HepG2 (cell line): ENCODE results near the gene PHOSPHO2. TPM values are rescaled to one million over a fixed set of nuclear protein-coding genes. Genes with fewer than 3 reads are reported as not detected.

Source experiments
- GPN1 ChIP-seq: sonication (generic); formaldehyde crosslinking; IDR thresholded peaks from 2 replicates; pipeline ENCODE4 v1.5.1; 2020; ENCODE audit warnings: missing genetic modification reagents, borderline replicate concordance
- NAIF1 ChIP-seq: sonication (generic); formaldehyde crosslinking; IDR thresholded peaks from 2 replicates; pipeline ENCODE4 v1.5.0; 2020; ENCODE audit warnings: mild to moderate bottlenecking, missing genetic modification reagents, borderline replicate concordance
- TBP ChIP-seq: sonication (generic); formaldehyde crosslinking; IDR thresholded peaks from 2 replicates; pipeline ENCODE4 v1.5.0; 2020; ENCODE audit warnings: missing genetic modification reagents
- TEAD2 ChIP-seq: sonication (generic); formaldehyde crosslinking; IDR thresholded peaks from 2 replicates; pipeline ENCODE4 v1.9.0; 2021; ENCODE audit warnings: missing genetic modification reagents
- ZFY ChIP-seq: sonication (generic); formaldehyde crosslinking; IDR thresholded peaks from 2 replicates; pipeline ENCODE4 v1.4.0; 2020; ENCODE audit warnings: missing genetic modification reagents
- ZNF546 ChIP-seq: sonication (generic); formaldehyde crosslinking; conservative IDR thresholded peaks from 2 replicates; pipeline ENCODE4 v1.8.1; 2023; ENCODE audit warnings: mild to moderate bottlenecking, missing genetic modification reagents
- ZNF747 ChIP-seq: sonication (generic); formaldehyde crosslinking; IDR thresholded peaks from 2 replicates; pipeline ENCODE4 v1.8.1; 2023; ENCODE audit warnings: missing genetic modification reagents, mild to moderate bottlenecking, borderline replicate concordance
- ZNF776 ChIP-seq: sonication (generic); formaldehyde crosslinking; IDR thresholded peaks from 2 replicates; pipeline ENCODE4 v1.4.0; 2020; ENCODE audit warnings: mild to moderate bottlenecking, missing genetic modification reagents
- ZSCAN29 ChIP-seq: sonication (generic); formaldehyde crosslinking; conservative IDR thresholded peaks from 2 replicates; pipeline ENCODE4 v1.4.0; 2020; ENCODE audit warnings: mild to moderate bottlenecking, missing genetic modification reagents
- polyA plus RNA-seq, 8 experiments: library from polyadenylated mRNA; depleted of rRNA in 3 of 8; stranded (reverse) in 7 of 8; unstranded in 1 of 8; fragments of >200 nt; fragmentation: Illumina TruSeq in 4 of 8; extraction: Trizol in 4 of 8; gene quantifications; 2 replicates each; pipeline versions ENCODE4 v1.2.1 to v1.2.3, GENCODE V29; 2011 to 2016; ENCODE audit warnings: low read depth in 4 of 8, missing spikeins in 1 of 8, mixed read lengths in 1 of 8; ENCODE audit not compliant: insufficient read depth in 1 of 8
- total RNA-seq, 5 experiments: library from RNA; depleted of rRNA; stranded (reverse); fragments of >200 nt; fragmentation: Illumina TruSeq; extraction: Trizol; gene quantifications; 2 replicates each; pipeline ENCODE4 v1.2.3, GENCODE V29; 2016; ENCODE audit warnings: low read depth in 1 of 5
- TF ChIP-seq, protein P1 (sequence below): sonication (generic); formaldehyde crosslinking; IDR thresholded peaks from 2 replicates; pipeline ENCODE4 v1.9.0; 2022; ENCODE audit warnings: low read depth, missing genetic modification reagents
- TF ChIP-seq, protein P2 (sequence below): sonication (generic); formaldehyde crosslinking; IDR thresholded peaks from 2 replicates; pipeline ENCODE4 v1.8.0; 2022; ENCODE audit warnings: missing genetic modification reagents, mild to moderate bottlenecking, moderate library complexity, borderline replicate concordance
- TF ChIP-seq, protein P3 (sequence below): sonication (generic); formaldehyde crosslinking; IDR thresholded peaks from 2 replicates; pipeline ENCODE4 v1.8.1; 2023; ENCODE audit warnings: mild to moderate bottlenecking, moderate library complexity, missing genetic modification reagents
- TF ChIP-seq, protein P4 (sequence below): sonication (generic); formaldehyde crosslinking; IDR thresholded peaks from 2 replicates; pipeline ENCODE4 v1.4.0; 2020; ENCODE audit warnings: missing genetic modification reagents, borderline replicate concordance
- TF ChIP-seq, protein P5 (sequence below): sonication (generic); formaldehyde crosslinking; IDR thresholded peaks from 2 replicates; pipeline ENCODE4 v1.4.0; 2020; ENCODE audit warnings: missing genetic modification reagents
- TF ChIP-seq, protein P6 (sequence below): IDR thresholded peaks from 2 replicates; pipeline ENCODE4 v1.6.1; 2016; ENCODE audit warnings: mild to moderate bottlenecking

Gene PHOSPHO2
- total and polyA plus RNA-seq, 2 of the 13 experiments (the other 11 are each of a cell fraction or from before 2014, with no cell fraction given) = 6.1 to 11.4 TPM

DNA sequence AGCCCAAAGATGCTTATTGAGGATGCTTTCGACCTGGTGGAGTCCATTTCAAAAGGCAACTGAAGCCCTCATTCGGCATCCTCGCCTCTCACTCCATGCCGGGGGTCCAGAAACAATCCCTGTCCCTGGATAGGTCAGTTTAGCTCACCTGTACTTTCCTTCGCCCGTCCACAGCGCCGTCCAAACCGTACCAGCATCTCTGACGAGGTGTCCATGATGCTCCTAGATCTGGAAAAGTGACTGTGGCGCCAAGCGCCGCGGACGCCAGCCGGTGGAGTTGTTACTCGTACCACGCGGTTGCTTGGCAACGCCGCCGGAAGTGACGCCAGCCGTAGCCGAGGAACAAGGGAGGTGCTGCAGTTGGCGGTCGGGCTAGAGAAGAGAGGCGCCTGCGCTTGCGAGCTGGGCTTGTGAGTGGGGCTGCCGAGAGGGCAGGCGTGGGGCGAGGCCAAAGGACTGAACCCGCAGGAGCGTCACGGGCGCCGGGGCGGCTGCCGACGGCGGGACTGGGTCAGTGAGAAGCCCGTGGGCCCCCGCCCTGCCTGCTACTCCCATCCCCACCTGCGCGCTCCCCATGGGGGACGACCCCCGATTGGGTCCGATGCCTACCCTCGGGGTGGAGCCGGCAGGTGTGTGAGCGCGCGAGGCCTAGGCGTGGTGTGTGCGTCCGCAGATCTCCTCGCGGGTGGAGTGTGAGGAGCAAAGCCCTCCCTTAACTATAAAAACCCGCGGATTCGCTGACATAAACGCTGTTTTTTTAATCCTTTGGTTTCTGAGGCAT is at the start of gene PHOSPHO2, which contains the start of gene CFAP210 (continued):
- TF ChIP-seq, protein P1, sequence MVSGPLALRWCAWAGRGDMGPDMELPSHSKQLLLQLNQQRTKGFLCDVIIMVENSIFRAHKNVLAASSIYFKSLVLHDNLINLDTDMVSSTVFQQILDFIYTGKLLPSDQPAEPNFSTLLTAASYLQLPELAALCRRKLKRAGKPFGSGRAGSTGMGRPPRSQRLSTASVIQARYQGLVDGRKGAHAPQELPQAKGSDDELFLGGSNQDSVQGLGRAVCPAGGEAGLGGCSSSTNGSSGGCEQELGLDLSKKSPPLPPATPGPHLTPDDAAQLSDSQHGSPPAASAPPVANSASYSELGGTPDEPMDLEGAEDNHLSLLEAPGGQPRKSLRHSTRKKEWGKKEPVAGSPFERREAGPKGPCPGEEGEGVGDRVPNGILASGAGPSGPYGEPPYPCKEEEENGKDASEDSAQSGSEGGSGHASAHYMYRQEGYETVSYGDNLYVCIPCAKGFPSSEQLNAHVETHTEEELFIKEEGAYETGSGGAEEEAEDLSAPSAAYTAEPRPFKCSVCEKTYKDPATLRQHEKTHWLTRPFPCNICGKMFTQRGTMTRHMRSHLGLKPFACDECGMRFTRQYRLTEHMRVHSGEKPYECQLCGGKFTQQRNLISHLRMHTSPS (CRISPR knock-in tag) = peak; percentile 52; the same call in 1 of the 2 replicates
- peak; percentile 88; the same call in 1 of the 2 replicates for TF ChIP-seq ZNF776 (CRISPR knock-in tag)
- TF ChIP-seq, protein P2, sequence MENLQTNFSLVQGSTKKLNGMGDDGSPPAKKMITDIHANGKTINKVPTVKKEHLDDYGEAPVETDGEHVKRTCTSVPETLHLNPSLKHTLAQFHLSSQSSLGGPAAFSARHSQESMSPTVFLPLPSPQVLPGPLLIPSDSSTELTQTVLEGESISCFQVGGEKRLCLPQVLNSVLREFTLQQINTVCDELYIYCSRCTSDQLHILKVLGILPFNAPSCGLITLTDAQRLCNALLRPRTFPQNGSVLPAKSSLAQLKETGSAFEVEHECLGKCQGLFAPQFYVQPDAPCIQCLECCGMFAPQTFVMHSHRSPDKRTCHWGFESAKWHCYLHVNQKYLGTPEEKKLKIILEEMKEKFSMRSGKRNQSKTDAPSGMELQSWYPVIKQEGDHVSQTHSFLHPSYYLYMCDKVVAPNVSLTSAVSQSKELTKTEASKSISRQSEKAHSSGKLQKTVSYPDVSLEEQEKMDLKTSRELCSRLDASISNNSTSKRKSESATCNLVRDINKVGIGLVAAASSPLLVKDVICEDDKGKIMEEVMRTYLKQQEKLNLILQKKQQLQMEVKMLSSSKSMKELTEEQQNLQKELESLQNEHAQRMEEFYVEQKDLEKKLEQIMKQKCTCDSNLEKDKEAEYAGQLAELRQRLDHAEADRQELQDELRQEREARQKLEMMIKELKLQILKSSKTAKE (CRISPR knock-in tag) = no peak
- peak; percentile 90; the same call in 1 of the 2 replicates for TF ChIP-seq NAIF1
- 0 out of 2 replicates have a peak, but pooled peaks have one; percentile 20 for TF ChIP-seq TEAD2 (CRISPR knock-in tag)
- TF ChIP-seq, protein P3, sequence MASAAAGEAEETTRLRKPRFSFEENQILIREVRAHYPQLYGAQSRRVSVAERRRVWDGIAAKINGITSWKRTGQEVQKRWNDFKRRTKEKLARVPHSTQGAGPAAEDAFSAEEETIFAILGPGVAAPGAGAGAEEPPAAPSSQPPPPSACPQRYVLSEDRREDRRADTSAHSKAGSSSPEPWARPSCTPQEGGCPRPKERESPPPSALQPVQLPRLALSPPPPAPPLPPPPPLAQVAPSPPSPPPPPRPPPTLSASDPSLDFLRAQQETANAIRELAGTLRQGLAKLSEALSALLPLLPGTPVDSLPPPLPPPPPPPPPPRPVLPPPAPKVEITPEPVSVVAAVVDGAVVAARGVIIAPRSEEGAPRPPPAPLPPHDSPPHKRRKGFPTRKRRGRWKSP (CRISPR knock-in tag) = peak; percentile 87; the same call in 1 of the 2 replicates
- TF ChIP-seq ZFY (CRISPR knock-in tag) = peak; percentile 96
- peak; percentile 84; the same call in 1 of the 2 replicates for TF ChIP-seq ZNF747 (CRISPR knock-in tag)
- TF ChIP-seq GPN1 (CRISPR knock-in tag) = no peak
- TF ChIP-seq ZNF546 (CRISPR knock-in tag) = peak; percentile 80; the same call in 1 of the 2 replicates
- TF ChIP-seq, protein P4, sequence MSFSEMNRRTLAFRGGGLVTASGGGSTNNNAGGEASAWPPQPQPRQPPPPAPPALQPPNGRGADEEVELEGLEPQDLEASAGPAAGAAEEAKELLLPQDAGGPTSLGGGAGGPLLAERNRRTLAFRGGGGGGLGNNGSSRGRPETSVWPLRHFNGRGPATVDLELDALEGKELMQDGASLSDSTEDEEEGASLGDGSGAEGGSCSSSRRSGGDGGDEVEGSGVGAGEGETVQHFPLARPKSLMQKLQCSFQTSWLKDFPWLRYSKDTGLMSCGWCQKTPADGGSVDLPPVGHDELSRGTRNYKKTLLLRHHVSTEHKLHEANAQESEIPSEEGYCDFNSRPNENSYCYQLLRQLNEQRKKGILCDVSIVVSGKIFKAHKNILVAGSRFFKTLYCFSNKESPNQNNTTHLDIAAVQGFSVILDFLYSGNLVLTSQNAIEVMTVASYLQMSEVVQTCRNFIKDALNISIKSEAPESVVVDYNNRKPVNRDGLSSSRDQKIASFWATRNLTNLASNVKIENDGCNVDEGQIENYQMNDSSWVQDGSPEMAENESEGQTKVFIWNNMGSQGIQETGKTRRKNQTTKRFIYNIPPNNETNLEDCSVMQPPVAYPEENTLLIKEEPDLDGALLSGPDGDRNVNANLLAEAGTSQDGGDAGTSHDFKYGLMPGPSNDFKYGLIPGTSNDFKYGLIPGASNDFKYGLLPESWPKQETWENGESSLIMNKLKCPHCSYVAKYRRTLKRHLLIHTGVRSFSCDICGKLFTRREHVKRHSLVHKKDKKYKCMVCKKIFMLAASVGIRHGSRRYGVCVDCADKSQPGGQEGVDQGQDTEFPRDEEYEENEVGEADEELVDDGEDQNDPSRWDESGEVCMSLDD (CRISPR knock-in tag) = peak; percentile 61
- TF ChIP-seq TBP (CRISPR knock-in tag) = peak; percentile 83; the same call in 1 of the 2 replicates
- TF ChIP-seq, protein P5, sequence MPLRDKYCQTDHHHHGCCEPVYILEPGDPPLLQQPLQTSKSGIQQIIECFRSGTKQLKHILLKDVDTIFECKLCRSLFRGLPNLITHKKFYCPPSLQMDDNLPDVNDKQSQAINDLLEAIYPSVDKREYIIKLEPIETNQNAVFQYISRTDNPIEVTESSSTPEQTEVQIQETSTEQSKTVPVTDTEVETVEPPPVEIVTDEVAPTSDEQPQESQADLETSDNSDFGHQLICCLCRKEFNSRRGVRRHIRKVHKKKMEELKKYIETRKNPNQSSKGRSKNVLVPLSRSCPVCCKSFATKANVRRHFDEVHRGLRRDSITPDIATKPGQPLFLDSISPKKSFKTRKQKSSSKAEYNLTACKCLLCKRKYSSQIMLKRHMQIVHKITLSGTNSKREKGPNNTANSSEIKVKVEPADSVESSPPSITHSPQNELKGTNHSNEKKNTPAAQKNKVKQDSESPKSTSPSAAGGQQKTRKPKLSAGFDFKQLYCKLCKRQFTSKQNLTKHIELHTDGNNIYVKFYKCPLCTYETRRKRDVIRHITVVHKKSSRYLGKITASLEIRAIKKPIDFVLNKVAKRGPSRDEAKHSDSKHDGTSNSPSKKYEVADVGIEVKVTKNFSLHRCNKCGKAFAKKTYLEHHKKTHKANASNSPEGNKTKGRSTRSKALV (CRISPR knock-in tag) = peak; percentile 61; the same call in 1 of the 2 replicates
- no peak for TF ChIP-seq ZSCAN29 (CRISPR knock-in tag)
- TF ChIP-seq, protein P6, sequence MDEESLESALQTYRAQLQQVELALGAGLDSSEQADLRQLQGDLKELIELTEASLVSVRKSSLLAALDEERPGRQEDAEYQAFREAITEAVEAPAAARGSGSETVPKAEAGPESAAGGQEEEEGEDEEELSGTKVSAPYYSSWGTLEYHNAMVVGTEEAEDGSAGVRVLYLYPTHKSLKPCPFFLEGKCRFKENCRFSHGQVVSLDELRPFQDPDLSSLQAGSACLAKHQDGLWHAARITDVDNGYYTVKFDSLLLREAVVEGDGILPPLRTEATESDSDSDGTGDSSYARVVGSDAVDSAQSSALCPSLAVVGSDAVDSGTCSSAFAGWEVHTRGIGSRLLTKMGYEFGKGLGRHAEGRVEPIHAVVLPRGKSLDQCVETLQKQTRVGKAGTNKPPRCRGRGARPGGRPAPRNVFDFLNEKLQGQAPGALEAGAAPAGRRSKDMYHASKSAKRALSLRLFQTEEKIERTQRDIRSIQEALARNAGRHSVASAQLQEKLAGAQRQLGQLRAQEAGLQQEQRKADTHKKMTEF (CRISPR knock-in tag) = peak; percentile 93
